ENCODE results near the gene MBD3L5.
"Not testable (repeated sequence)": the region's sequence is repeated elsewhere in the genome, so short reads cannot be mapped to it uniquely, and the experiment has no call there.

Gene MBD3L5

GRCh38 chr19:7030278-7030677, at the start of gene MBD3L5:
Gene MBD3L5, plus strand, starts transcription at chr19:7030578. Its CDS starts 34 bp downstream, at chr19:7030612.
- DNase-seq (ENCODE audit: low read depth in 3 of 3), result not testable (repeated sequence)

GRCh38 chr19:6983448-6983847, 46.9 kb upstream of the MBD3L5 start:
- no peak for DNase-seq (ENCODE audit: low read depth in 3 of 3)

DNA sequence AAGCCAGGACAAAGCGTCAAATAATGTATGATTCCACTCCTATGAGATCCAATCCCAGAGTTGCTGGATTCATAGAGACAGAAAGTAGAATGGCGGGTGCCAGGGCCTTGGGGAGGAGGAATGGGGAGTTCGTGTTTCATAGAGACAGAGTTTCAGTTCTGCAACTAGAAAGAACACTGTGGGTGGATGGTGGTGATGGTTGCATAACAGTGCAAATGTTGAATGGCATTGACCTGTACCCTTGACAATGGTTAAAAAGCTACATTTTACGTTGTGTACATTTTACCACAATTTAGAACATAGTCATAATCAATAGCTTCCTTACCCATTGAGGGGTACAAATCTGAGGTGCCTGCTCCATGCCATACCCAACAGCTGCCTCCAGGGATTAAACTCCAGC, 42.5 kb upstream of the MBD3L5 start:
- DNase-seq (ENCODE audit: low read depth in 3 of 3), result no peak

- no peak for DNase-seq (ENCODE audit: low read depth in 3 of 3)
Measured at GRCh38 chr19:6988257-6988656, 42.1 kb upstream of the MBD3L5 start.

DNA sequence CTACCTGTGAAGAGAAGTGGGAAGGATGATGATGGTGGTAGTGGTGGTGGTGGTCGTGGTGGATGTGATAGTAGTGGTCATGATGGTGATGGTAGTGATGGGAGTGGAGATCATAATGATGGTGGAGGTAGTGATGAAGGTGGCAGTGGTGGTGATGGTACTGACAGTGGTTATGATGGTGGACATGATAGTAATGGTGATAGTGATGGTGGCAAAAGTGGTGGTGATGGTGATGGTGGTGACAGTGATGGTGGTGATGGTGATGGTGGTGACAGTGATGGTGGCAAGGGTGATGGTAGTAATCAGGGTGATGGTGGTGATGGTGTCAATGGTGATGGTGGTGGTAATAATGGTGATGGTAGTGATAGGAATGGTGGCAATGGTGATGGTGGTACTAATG, 35.3 kb upstream of the MBD3L5 start:
- no peak for DNase-seq (ENCODE audit: low read depth in 3 of 3)

DNA sequence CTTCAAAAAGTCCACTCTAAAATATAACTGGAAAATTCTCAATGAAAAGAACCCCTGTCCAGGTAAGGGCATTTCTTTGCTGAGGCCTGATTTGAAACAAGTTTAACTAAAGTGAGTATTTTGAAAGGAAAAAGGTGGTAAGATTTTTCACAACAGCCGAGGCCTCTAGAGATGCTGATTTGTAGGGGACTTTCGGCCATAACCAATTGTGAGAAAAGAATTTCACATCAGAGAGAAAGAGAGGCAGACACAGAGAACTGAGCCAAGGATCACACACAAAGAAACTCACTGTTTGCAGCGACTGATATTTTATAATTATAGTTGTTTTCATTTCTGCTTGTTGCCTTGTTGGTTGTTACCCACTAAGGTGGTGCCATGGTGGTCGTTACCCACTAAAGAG, 33.6 kb upstream of the MBD3L5 start:
- no peak for DNase-seq (ENCODE audit: low read depth in 3 of 3)

DNA sequence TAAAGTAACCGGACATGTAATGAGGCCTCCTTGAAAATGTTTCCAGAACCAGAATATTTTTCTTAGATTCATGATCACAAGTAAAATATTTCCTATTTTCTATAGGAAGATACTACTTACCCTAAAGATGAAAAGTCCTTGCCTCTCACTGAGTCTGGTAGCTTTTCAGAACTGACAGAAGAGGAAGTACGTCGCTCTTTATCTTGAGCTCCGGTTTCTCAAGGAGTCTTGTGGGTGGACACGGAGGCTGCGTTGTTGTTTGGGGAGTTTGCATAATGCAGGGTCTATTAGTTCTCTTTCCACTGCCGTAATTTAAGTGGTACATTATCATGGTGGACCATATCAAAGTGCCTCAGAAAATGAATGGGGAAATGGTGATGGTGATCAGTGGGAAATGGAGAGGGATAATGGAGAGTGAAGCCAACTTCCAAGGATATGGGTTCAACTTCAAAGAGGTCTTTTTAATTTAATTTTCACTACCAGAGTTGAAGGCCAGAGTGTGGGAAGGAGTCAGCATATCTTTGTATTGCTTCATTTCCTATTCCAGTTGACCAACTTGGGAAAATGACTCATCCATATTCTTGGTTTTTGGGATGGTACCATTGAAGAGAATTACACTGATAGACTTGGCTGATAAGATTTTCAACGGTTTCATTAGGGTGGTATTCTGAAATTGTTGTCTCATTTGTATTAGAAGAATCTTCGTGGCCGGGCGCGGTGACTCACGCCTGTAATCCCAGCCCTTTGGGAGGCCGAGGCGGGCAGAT, 32.5 kb upstream of the MBD3L5 start:
- DNase-seq (ENCODE audit: low read depth in 3 of 3), result no peak

GRCh38 chr19:6999933-7000332, 30.4 kb upstream of the MBD3L5 start:
- DNase-seq (ENCODE audit: low read depth in 3 of 3), result no peak

- no peak for DNase-seq (ENCODE audit: low read depth in 3 of 3)
Measured at GRCh38 chr19:7000333-7000732, 30.0 kb upstream of the MBD3L5 start.

DNA sequence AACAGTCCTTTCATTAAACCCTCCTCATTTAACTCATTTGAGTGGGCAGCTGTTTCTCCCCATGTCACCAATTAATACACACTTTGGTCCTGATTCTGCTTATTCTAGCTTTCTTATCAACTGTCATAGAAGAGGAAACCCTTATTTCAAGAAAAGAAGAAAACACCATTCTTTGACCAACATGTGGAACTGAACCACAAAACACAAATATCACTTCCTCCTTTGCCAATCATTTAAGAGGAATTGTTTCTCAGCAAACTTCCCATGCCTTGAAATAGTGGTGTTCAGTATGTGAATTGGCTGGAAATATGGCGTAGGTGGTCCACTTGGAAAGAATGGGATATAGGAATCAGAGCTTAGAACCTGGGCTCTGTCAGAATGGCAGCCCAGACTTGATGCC, 29.6 kb upstream of the MBD3L5 start:
- no peak for DNase-seq (ENCODE audit: low read depth in 3 of 3)

- no peak for DNase-seq (ENCODE audit: low read depth in 3 of 3)
Measured at GRCh38 chr19:7004313-7004931, 26.0 kb upstream of the MBD3L5 start.

DNA sequence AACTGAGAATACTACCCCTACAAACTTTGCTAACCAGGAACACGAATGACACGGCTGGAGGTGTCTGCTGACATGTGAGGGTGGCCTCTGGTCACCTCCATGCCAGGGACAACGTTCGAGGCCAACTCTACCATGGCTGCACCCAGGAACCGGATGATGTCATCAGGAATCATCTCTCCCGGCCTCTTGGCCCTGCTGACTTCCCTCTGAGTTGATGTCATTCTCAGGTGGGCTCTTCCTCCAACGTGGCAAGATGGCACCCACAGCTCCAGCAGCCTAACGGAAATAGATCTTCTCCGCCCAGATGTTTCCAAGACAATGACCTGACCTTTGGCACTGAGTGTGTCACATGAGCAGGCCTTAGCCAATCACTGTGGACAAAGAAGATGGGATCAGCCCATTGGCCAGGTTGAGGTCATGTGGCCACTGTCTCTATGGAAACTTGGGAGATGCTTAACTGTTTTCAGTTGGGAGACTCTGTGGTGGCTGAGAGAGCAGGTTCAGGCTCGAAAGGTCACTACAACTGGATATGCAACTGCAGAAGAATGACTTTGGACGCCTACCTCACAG, 24.2 kb upstream of the MBD3L5 start:
- no peak for DNase-seq (ENCODE audit: low read depth in 3 of 3)

GRCh38 chr19:7007859-7008258, 22.5 kb upstream of the MBD3L5 start:
- no peak for DNase-seq (ENCODE audit: low read depth in 3 of 3)

GRCh38 chr19:7010722-7011593, 19.4 kb upstream of the MBD3L5 start:
- DNase-seq (ENCODE audit: low read depth in 3 of 3), result peak in 1 of 3 experiments; percentile 40

DNA sequence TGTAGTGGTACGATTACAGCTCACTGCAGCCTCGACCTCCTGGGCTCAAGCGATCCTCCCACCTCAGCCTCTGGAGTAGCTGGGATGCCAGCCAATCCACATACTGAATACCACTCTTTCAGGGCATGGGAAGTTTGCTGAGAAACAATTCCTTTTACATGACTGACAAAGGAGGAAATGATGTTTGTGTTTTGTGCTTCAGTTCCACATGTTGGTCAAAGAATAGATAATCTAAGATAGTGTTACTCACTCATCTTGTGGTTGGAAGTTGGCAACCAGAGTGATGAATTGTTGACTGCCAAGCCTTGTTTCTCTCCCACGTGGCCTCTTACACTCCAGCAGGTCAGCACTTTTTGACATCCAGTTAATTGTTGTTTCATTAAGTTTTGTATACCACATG, 16.7 kb upstream of the MBD3L5 start:
- DNase-seq (ENCODE audit: low read depth in 3 of 3), result no peak

DNA sequence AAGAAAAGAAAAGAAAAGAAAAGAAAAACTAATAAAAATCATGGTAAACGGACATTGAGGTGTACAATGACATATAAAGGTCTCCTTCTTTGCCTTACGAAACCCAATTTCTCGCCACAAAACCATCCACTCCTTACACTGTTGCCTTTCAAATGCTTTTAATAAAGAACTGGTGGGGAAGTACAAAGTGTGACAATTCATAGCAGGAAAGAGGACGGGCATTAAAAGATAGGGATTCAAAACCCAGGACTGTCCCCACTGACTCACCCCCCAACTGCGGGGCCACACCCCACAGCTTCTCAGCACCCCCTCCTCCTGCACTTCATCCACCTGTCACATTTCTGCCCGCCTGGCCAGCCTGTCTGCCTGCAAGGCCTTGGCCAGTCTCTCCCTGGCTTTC, 11.6 kb upstream of the MBD3L5 start:
- DNase-seq (ENCODE audit: low read depth in 3 of 3), result no peak

- not testable (repeated sequence) for DNase-seq (ENCODE audit: low read depth in 3 of 3)
Measured at GRCh38 chr19:7021331-7021730, 9.0 kb upstream of the MBD3L5 start, which contains the start of gene MBD3L2B. Gene MBD3L2B, minus strand, starts transcription at chr19:7021431. Its CDS starts 34 bp downstream, at chr19:7021397.

DNA sequence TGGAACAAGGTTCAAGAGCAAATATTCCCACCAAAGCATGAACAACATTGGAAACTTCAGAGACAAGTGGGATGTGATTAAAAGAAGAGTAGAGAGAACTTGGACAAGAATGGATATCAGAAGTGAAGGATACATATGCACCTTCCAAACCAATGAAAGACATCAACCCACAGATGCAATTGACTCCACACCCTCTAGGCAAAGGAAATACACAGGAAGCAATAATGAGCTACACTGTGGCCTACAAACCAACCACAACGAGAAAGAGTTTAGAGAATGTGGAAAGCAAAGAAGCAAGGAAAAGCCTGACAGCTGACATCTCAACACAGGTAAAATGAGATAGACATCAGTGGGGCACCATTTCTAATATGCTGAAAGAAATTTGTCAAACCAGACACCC, 1.6 kb upstream of the MBD3L5 start:
- not testable (repeated sequence) for DNase-seq (ENCODE audit: low read depth in 3 of 3)

GRCh38 chr19:7040079-7040478, 9.7 kb downstream of the MBD3L5 start, which contains the start of gene MBD3L4:
Gene MBD3L4, minus strand, starts transcription at chr19:7040179. Its CDS starts 35 bp downstream, at chr19:7040144.
- DNase-seq (ENCODE audit: low read depth in 3 of 3), result not testable (repeated sequence)

- DNase-seq (ENCODE audit: low read depth in 3 of 3), result not testable (repeated sequence)
Measured at GRCh38 chr19:7041563-7041962, 11.2 kb downstream of the MBD3L5 start.

DNA sequence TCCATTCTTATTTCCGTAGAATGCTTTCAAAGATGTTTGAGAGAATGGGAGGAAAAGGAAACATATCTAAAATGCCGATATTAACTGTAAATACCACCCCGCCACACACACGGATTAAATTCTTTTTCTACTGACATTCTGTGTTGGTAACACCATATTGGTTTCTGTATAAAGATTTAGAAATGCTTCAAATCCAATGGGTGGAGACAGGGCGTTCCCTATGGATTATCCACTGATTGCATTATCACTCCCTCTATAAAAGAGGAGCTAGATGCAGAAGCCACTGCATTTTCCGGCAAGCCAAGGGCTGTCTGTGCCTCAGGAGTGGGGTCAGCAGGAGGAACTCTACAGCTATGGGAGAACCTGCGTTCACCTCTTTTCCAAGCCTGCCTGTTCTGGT, 18.6 kb downstream of the MBD3L5 start, which contains the start of gene MBD3L2:
Gene MBD3L2, plus strand, starts transcription at position 301 of the 400 bp plus-strand sequence. Its CDS starts 53 bp downstream, at position 354.
- DNase-seq (ENCODE audit: low read depth in 3 of 3), result not testable (repeated sequence)

GRCh38 chr19:7051421-7051820, 21.0 kb downstream of the MBD3L5 start:
- DNase-seq (ENCODE audit: low read depth in 3 of 3), result not testable (repeated sequence)
